GM23338 (cell line): ENCODE measurements around the gene NCCRP1. TPM values are rescaled to one million over a fixed set of nuclear protein-coding genes. Genes with fewer than 3 reads are reported as not detected.

Experiments used
- ATAC-seq: fragments of 200-7000 bp; cut with Tn5 transposase; 3 replicates; pipeline ENCODE4 v1.9.1; 2020
- DNase-seq: peaks from one replicate; pipeline ENCODE4 v3.0.0-alpha.2; 2015; ENCODE audit warnings: low spot score
- H2AFZ ChIP-seq: fragments of 200-600 bp; sonication (generic); 2 replicates; pipeline ENCODE4 v1.8.0; 2016; ENCODE audit warnings: antibody characterized with exemption, mild to moderate bottlenecking, moderate library complexity
- H3F3A ChIP-seq: fragments of 200-600 bp; sonication (generic); replicated peaks from 2 replicates; pipeline ENCODE4 v1.8.0; 2017; ENCODE audit warnings: antibody characterized with exemption, mixed run types, low read depth
- H3K27ac ChIP-seq: fragments of 200-600 bp; sonication (generic); 2 replicates; pipeline ENCODE4 v1.6.1; 2016; ENCODE audit warnings: low read depth
- H3K27me3 ChIP-seq: fragments of 200-600 bp; sonication (generic); 2 replicates; pipeline ENCODE4 v1.8.0; 2016; ENCODE audit warnings: mild to moderate bottlenecking, mixed run types, moderate library complexity; ENCODE audit not compliant: insufficient read depth
- H3K36me3 ChIP-seq: fragments of 200-600 bp; sonication (generic); 2 replicates; pipeline ENCODE4 v1.8.0; 2016; ENCODE audit warnings: mild to moderate bottlenecking; ENCODE audit not compliant: insufficient read depth
- H3K4me1 ChIP-seq: fragments of 200-600 bp; sonication (generic); 2 replicates; pipeline ENCODE4 v1.8.0; 2016; ENCODE audit warnings: mild to moderate bottlenecking, moderate library complexity; ENCODE audit not compliant: insufficient read depth
- H3K4me2 ChIP-seq: fragments of 200-600 bp; sonication (generic); 2 replicates; pipeline ENCODE4 v1.7.1; 2017; ENCODE audit warnings: mixed run types
- H3K4me3 ChIP-seq: fragments of 200-600 bp; sonication (generic); 2 replicates; pipeline ENCODE4 v1.6.1; 2016; ENCODE audit warnings: mixed run types
- H3K79me2 ChIP-seq: fragments of 200-600 bp; sonication (generic); replicated peaks from 2 replicates; pipeline ENCODE4 v1.8.0; 2017; ENCODE audit warnings: mild to moderate bottlenecking; ENCODE audit not compliant: insufficient read depth
- H3K9me2 ChIP-seq: fragments of 200-600 bp; sonication (generic); 2 replicates; pipeline ENCODE4 v1.8.0; 2017; ENCODE audit not compliant: insufficient read depth
- H4K20me1 ChIP-seq: fragments of 200-600 bp; sonication (generic); replicated peaks from 2 replicates; pipeline ENCODE4 v1.8.0; 2017; ENCODE audit warnings: mild to moderate bottlenecking; ENCODE audit not compliant: insufficient read depth
- H3K27ac Mint-ChIP-seq: 2 replicates; pipeline ENCODE4 v1.8.0; 2020; ENCODE audit warnings: inconsistent platforms, mild to moderate bottlenecking, moderate library complexity, mixed read lengths
- H3K27me3 Mint-ChIP-seq: 3 replicates; pipeline ENCODE4 v1.8.0; 2022; ENCODE audit warnings: low read depth, mild to moderate bottlenecking, moderate library complexity, mixed read lengths, inconsistent platforms; ENCODE audit not compliant: insufficient read depth, poor library complexity
- H3K36me3 Mint-ChIP-seq: 3 replicates; pipeline ENCODE4 v1.8.0; 2021; ENCODE audit warnings: low read depth, mild to moderate bottlenecking, inconsistent platforms, moderate library complexity, mixed read lengths
- H3K4me1 Mint-ChIP-seq: 3 replicates; pipeline ENCODE4 v1.8.0; 2020; ENCODE audit warnings: mild to moderate bottlenecking, inconsistent platforms, mixed read lengths
- H3K4me3 Mint-ChIP-seq: 3 replicates; pipeline ENCODE4 v1.8.0; 2021; ENCODE audit warnings: moderate library complexity, mild to moderate bottlenecking, inconsistent platforms, mixed read lengths
- H3K9me3 Mint-ChIP-seq: 3 replicates; pipeline ENCODE4 v1.8.0; 2020; ENCODE audit warnings: moderate library complexity, mild to moderate bottlenecking, inconsistent platforms, mixed read lengths
- CREB1 ChIP-seq: fragments of 250-450 bp; sonication (Bioruptor Pico); IDR thresholded peaks from 2 replicates; pipeline ENCODE4 v1.5.0; 2020; ENCODE audit warnings: low read depth, mild to moderate bottlenecking, moderate library complexity
- CTCF ChIP-seq, 2 experiments: fragments of 200-600 bp in 1 of 2; sonication (generic) in 1 of 2; conservative IDR thresholded peaks; 2 replicates each; pipeline versions ENCODE4 v1.5.1 to v1.6.1; 2016 to 2017; ENCODE audit warnings: antibody characterized with exemption in 2 of 2, low read depth in 2 of 2, mild to moderate bottlenecking in 2 of 2, moderate library complexity in 1 of 2
- EZH2 ChIP-seq: fragments of 200-600 bp; sonication (generic); IDR thresholded peaks from one replicate; pipeline ENCODE4 v1.8.0; 2017; ENCODE audit warnings: antibody characterized with exemption, mild to moderate bottlenecking, low read depth; ENCODE audit not compliant: unreplicated experiment
- JUNB ChIP-seq: IDR thresholded peaks from one replicate; pipeline ENCODE4 v1.6.1; 2016; ENCODE audit warnings: antibody characterized with exemption; ENCODE audit not compliant: unreplicated experiment
- NANOG ChIP-seq: IDR thresholded peaks from 2 replicates; pipeline ENCODE4 v1.6.1; 2016; ENCODE audit warnings: antibody characterized with exemption, borderline replicate concordance
- POLR2AphosphoS5 ChIP-seq: IDR thresholded peaks from 2 replicates; pipeline ENCODE4 v1.6.1; 2016; ENCODE audit warnings: antibody characterized with exemption, low read depth
- STAT1 ChIP-seq: IDR thresholded peaks from one replicate; pipeline ENCODE4 v1.6.1; 2016; ENCODE audit warnings: antibody characterized with exemption; ENCODE audit not compliant: unreplicated experiment
- ZNF114 ChIP-seq: fragments of 250-450 bp; sonication (Bioruptor Pico); IDR thresholded peaks from 2 replicates; pipeline ENCODE4 v1.5.0; 2020; ENCODE audit warnings: mild to moderate bottlenecking, moderate library complexity
- polyA plus RNA-seq: library from polyadenylated mRNA; unstranded; fragments of >200 nt; fragmentation: Nextera tagmentation; extraction: Ambion mirVana; gene quantifications from 2 replicates; pipeline ENCODE4 v1.2.1, GENCODE V29; 2016
- total RNA-seq: library from RNA; depleted of rRNA; stranded (reverse); fragments of >200 nt; shearing (Covaris generic); gene quantifications from 2 replicates; pipeline ENCODE4 v1.2.3, GENCODE V29; 2014; rRNA removed

Gene NCCRP1
- total and polyA plus RNA-seq, 2 experiments from 2014 or later = 3.6 to 6.2 TPM

- Histone ChIP-seq H3K4me3 (no peak overlapping the region), H3K4me1 (no peaks in the 10 kb centered on the region; the same call in 1 of the 2 replicates), H3K36me3 (no peaks in the 10 kb centered on the region), H2AFZ (no peak overlapping the region), H3K9me2 (no peaks in the 10 kb centered on the region), H3K79me2 (no peaks in the 10 kb centered on the region), H3K27me3 (peaks cover 65% of the 10 kb centered on the region), H3K27ac (no peak overlapping the region), H3F3A (no peaks in the 10 kb centered on the region), H3K4me2 (no peak overlapping the region), H4K20me1 (peaks cover 2% of the 10 kb centered on the region; the same call in 1 of the 2 replicates)
- Mint-ChIP-seq H3K4me3 (no peak overlapping the region), H3K27me3 (peaks cover 55% of the 10 kb centered on the region), H3K36me3 (no peaks in the 10 kb centered on the region), H3K27ac (no peak overlapping the region), H3K9me3 (no peaks in the 10 kb centered on the region), H3K4me1 (no peaks in the 10 kb centered on the region; the same call in 2 of the 3 replicates)
- TF ChIP-seq STAT1 (no peak), NANOG (no peak), CREB1 (no peak), POLR2AphosphoS5 (no peak), JUNB (no peak), ZNF114 (CRISPR knock-in tag) (no peak), CTCF (conservative IDR thresholded peaks at IDR 0.05; ENCODE audit: low read depth in 2 of 2) (no peak), EZH2 (no peak)
- no peak for DNase-seq
- no peak for ATAC-seq
These were observed 54.3 kb downstream of the NCCRP1 start for GRCh38 chr19:39251081-39251480.

Other genes starting within 250 kb of the NCCRP1 start
- 27.2 and 29.0 TPM in 2 replicates for gene FBXO17, start 221.2 kb upstream of the NCCRP1 start, total RNA-seq
- 17.2 and 18.6 TPM in 2 replicates for gene FBXO17, start 221.2 kb upstream of the NCCRP1 start, polyA plus RNA-seq
- gene FBXO27, start 164.4 kb upstream of the NCCRP1 start, total RNA-seq = 3.8 and 6.2 TPM in 2 replicates
- gene FBXO27, start 164.4 kb upstream of the NCCRP1 start, polyA plus RNA-seq = 13.7 and 15.4 TPM in 2 replicates
- gene ACP7, start 112.6 kb upstream of the NCCRP1 start, total RNA-seq = 0.45 and 0.97 TPM in 2 replicates
- 0.26 and 0.27 TPM in 2 replicates for gene ACP7, start 112.6 kb upstream of the NCCRP1 start, polyA plus RNA-seq
- 31.7 and 35.4 TPM in 2 replicates for gene PAK4, start 71.2 kb upstream of the NCCRP1 start, total RNA-seq
- 28.3 and 28.7 TPM in 2 replicates for gene PAK4, start 71.2 kb upstream of the NCCRP1 start, polyA plus RNA-seq
- gene SYCN, start 7.3 kb downstream of the NCCRP1 start, total RNA-seq = not detected in 2 replicates
- not detected in 2 replicates for gene SYCN, start 7.3 kb downstream of the NCCRP1 start, polyA plus RNA-seq
- not detected in 2 replicates for gene IFNL3, start 48.0 kb downstream of the NCCRP1 start, total RNA-seq
- gene IFNL3, start 48.0 kb downstream of the NCCRP1 start, polyA plus RNA-seq = not detected in 2 replicates
- not detected in 2 replicates for gene IFNL4, start 51.9 kb downstream of the NCCRP1 start, total RNA-seq
- gene IFNL4, start 51.9 kb downstream of the NCCRP1 start, polyA plus RNA-seq = not detected in 2 replicates
- gene IFNL2, start 71.4 kb downstream of the NCCRP1 start, total RNA-seq = not detected in 2 replicates
- not detected in 2 replicates for gene IFNL2, start 71.4 kb downstream of the NCCRP1 start, polyA plus RNA-seq
- gene IFNL1, start 99.4 kb downstream of the NCCRP1 start, total RNA-seq = not detected in 2 replicates
- not detected in 2 replicates for gene IFNL1, start 99.4 kb downstream of the NCCRP1 start, polyA plus RNA-seq
- gene LRFN1, start 123.9 kb downstream of the NCCRP1 start, total RNA-seq = 8.1 and 10.0 TPM in 2 replicates
- gene LRFN1, start 123.9 kb downstream of the NCCRP1 start, polyA plus RNA-seq = 3.2 and 4.1 TPM in 2 replicates
- gene GMFG, start 139.1 kb downstream of the NCCRP1 start, total RNA-seq = not detected in 2 replicates
- gene GMFG, start 139.1 kb downstream of the NCCRP1 start, polyA plus RNA-seq = 1.0 and 1.3 TPM in 2 replicates
- 124 and 172 TPM in 2 replicates for gene SAMD4B, start 145.5 kb downstream of the NCCRP1 start, total RNA-seq
- 104 and 107 TPM in 2 replicates for gene SAMD4B, start 145.5 kb downstream of the NCCRP1 start, polyA plus RNA-seq
- 24.6 and 47.3 TPM in 2 replicates for gene PAF1, start 194.1 kb downstream of the NCCRP1 start, total RNA-seq
- 21.3 and 22.1 TPM in 2 replicates for gene PAF1, start 194.1 kb downstream of the NCCRP1 start, polyA plus RNA-seq
- gene MED29, start 194.4 kb downstream of the NCCRP1 start, total RNA-seq = 62.0 and 63.0 TPM in 2 replicates
- 26.1 and 27.5 TPM in 2 replicates for gene MED29, start 194.4 kb downstream of the NCCRP1 start, polyA plus RNA-seq
- gene ZFP36, start 209.9 kb downstream of the NCCRP1 start, total RNA-seq = 9.5 and 10.6 TPM in 2 replicates
- 27.5 and 27.7 TPM in 2 replicates for gene ZFP36, start 209.9 kb downstream of the NCCRP1 start, polyA plus RNA-seq
- 35.2 and 41.3 TPM in 2 replicates for gene PLEKHG2, start 215.7 kb downstream of the NCCRP1 start, total RNA-seq
- 15.5 and 16.2 TPM in 2 replicates for gene PLEKHG2, start 215.7 kb downstream of the NCCRP1 start, polyA plus RNA-seq
- gene RPS16, start 239.0 kb downstream of the NCCRP1 start, total RNA-seq = 106 and 207 TPM in 2 replicates
- 1,901 and 2,135 TPM in 2 replicates for gene RPS16, start 239.0 kb downstream of the NCCRP1 start, polyA plus RNA-seq
- gene SUPT5H, start 248.6 kb downstream of the NCCRP1 start, total RNA-seq = 75.0 and 108 TPM in 2 replicates
- 144 and 150 TPM in 2 replicates for gene SUPT5H, start 248.6 kb downstream of the NCCRP1 start, polyA plus RNA-seq